Urothelium cell line (cell line): ENCODE data around the gene ALOX12B.
A peak's percentile ranks its signal among the peaks of the same experiment; 100 is the strongest.
"Not testable (repeated sequence)": the region's sequence is repeated elsewhere in the genome, so short reads cannot be mapped to it uniquely, and the experiment has no call there.

Experiments
- DNase-seq: peaks from one replicate; pipeline ENCODE4 v3.0.0; 2011; ENCODE audit warnings: low spot score, mixed read lengths
- FAIRE-seq: peaks from 2 replicates; lab custom pipeline; 2011; peaks lifted over from hg19 to GRCh38; lab: Jason Lieb, UNC

The ALOX12B gene

DNA sequence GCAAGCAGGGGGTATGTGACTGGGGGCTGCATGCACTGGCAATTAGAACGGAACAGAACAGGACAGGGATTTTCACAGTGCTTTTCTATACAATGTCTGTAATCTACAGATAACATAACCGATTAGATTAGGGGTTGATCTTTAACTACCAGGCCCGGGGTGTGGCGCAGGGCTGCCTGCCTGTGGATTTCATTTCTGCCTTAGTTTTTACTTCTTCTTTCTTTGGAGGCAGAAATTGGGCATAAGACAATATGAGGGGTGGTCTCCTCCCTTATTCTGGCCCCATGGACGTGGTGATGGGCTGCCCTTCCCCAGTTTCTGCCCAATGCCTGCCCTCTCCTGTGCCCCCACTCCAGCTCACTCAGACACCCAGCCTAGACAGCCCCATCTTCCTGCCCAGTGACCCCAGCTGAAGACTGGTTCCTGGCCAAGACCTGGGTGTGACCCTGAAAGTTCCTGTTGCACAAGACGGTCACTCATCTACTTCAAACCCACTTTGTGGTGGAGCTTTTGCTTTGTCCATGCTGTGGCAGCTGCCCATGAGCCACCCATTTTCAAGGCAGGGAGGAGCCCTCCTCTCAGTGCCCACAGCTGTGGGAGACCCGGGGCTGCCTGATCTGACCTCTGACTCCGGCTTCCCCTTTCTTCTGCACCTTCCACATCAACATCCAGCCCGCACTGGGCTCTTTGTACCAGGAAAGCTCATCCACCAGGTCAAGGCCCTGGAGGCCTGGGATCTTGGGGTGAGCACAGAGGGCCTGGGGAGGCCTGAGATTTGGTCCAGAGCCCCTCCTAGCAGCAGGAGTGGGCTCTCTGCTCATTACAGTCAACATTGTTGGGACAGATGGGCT lies 18.6 kb downstream of the ALOX12B start:
- DNase-seq (no peak), FAIRE-seq (no peak)

DNA sequence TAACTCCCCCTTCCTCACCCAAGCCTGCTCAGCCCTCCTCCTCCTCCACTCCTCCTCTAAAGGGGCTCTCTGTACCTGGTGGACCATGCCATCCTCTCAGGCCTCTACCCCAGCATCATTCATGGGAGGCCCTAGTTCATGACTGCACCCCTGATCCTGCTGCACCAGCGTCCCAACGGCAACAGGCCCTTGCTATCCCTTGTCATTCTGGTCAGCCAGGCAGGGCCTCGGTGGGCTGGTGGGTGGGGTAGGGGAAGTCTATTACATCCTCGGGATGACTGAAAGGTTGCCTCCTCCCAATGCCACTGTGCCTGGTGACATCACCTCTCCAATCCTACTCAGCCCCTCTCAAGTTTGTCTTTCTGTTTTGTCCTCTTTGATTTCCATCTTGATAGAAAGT lies 19.7 kb downstream of the ALOX12B start:
- FAIRE-seq, result no peak
- DNase-seq, result no peak

DNA sequence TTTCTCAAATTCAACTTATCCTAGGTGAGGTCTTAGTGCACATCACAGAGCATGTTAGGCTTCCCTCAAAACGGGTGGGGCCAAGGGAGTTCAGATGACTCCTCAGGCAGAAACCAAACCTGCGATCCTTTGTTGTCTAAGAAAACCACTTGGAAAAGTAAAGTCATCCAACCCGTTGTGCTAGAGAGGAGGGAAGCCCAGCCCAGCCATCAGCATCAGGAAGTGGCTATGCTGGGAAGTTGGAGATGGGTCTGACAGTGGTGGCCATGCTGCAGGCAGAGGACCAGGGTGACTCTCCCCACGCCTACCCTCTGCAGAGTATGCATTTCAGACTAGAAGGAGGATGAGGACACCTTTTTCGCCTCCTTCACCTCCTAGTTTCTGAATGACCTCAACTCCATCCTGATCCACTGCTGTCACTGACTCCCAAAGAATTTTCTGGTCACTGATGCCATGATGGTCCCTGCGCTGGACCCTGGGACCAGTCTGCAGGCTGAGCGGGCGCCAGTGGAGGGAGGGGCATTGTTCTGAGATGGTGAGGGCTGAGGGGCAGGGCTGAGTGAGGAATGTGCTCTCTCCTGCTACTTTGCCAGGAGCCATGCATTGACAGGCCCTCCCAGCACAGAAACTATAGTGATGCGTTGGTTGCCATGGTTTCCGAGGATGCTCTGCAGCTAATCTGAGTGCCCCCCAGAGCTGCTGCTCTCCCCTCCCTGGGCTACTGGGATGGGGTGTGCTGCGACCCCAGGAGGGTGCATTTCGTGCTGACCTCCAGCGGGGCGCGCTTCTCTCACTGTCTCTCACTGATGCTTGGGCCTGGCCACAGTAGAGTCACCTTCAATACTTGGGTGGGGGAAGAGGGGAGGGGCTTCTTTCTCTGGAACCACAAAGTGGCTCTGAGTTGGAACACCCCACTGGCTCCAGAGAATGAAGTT lies 20.4 kb downstream of the ALOX12B start:
- FAIRE-seq, result no peak
- no peak for DNase-seq

- FAIRE-seq (no peak), DNase-seq (no peak)
Measured at GRCh38 chr17:8064561-8065019, 22.9 kb downstream of the ALOX12B start.

DNA sequence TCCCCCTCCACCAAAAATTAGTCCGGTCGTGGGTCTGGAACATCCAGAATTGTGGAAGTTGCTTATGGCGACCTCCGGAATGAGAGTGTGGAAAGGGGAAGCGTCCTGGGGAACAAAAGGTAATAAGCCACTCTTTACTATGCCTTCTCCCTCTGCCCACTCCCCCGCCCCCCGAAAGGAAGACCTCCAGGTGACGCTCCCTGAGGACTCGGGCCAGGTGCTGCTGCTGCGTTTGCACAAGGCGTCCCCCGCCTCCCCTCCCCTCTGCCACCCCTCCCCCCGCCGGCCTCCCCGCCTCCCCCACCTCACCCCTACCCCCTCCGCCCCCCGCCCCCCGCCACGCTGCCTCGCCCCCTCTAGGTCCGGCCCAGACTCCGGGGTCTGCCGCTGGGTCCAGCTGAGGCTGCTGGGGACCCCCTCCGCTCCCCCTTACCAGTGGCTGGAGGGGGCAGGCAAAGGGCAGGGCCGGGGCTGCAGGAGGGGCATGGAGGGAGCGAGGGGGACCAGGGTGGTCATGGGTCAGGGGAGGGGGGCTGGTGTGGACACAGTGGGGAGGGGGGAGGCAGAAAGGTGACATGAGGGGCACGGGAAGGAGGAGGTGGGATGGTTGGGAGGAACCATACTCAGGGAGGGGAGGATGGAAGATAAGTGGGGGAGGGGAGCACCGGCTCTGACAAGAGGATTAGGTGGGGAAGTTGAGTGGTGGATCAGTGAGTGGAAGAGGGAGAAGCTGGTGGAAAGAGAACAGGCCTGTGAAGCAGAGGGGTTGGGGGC lies 23.6 kb downstream of the ALOX12B start:
- DNase-seq (no peak), FAIRE-seq (no peak)

DNA sequence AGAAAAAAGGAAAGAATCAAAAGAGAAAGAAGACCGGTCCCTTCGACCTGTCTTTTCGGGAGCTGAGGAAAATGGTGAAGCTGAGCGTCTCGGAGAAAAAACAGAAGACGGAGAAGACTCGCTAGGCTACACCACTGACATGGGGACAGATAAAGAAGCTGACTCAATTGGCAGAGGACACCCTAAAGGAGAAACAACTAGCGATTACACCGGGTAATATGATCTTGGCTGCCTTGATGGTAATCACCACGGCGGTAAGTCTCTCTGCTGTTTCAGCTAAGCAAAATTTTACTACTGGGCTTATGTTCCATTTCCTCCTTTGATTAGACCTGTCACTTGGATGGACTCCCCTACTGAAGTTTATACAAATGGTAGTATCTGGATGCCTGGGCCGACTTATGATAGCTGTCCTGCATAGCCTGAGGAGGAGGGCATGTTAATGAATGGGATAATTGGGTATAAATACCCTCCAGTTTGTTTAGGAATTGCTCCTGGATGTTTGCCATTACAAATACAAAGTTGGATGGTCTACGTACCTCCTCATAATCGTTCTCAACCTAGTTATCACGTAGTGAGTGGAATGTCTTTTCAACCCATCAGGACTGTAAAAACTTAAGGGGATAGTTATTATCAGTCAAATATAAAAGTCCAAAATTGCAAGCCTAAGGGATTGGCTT lies 24.6 kb downstream of the ALOX12B start:
- DNase-seq (no peak), FAIRE-seq (no peak)

DNA sequence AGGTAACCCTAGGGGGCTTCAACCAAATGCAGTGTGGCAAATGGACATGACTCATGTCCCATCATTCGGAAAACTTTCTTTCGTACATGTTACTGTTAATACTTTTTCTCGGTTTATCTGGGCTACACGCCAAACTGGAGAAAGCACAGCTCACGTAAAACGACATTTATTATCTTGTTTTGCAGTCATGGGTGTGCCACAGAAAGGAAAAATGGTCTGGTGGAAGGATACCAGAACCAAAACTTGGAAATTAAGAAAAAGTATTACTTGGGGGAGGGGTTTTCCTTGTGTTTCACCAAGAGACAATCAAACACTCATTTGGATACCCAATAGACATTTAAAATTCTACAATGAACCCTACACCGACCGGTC lies 25.1 kb downstream of the ALOX12B start:
- no peak for FAIRE-seq
- DNase-seq, result no peak

GRCh38 chr17:8061851-8062250 lies 25.7 kb downstream of the ALOX12B start:
- FAIRE-seq, DNase-seq: not testable (repeated sequence)

- FAIRE-seq, result no peak
- DNase-seq, result peak; percentile 62
Measured at GRCh38 chr17:8060274-8060673, 27.2 kb downstream of the ALOX12B start.

DNA sequence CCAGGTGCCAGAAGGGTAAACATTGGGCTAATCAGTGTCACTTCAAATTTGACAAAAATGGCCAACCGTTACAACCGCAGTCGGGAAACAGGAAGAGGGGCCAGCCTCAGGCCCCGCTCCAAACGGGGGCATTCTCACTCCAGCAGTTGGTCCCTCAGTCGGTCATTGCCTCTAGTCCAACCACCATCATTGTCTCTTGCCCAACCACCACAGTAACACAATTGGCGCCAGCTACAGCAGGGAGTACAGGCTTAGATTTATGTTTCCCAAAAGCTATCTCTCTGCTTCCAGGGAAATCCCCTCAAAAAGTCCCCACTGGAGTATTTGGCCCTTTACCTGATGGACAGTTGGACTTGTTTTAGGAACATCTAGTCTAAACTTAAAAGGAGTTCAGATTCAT lies 28.4 kb downstream of the ALOX12B start:
- FAIRE-seq, result no peak

GRCh38 chr17:8057691-8058114 lies 29.8 kb downstream of the ALOX12B start:
- FAIRE-seq (peak; percentile 30), DNase-seq (peak; percentile 73)

More for the DNA sequence above, 28.4 kb downstream of the ALOX12B start:
- DNase-seq, result no peak

DNA sequence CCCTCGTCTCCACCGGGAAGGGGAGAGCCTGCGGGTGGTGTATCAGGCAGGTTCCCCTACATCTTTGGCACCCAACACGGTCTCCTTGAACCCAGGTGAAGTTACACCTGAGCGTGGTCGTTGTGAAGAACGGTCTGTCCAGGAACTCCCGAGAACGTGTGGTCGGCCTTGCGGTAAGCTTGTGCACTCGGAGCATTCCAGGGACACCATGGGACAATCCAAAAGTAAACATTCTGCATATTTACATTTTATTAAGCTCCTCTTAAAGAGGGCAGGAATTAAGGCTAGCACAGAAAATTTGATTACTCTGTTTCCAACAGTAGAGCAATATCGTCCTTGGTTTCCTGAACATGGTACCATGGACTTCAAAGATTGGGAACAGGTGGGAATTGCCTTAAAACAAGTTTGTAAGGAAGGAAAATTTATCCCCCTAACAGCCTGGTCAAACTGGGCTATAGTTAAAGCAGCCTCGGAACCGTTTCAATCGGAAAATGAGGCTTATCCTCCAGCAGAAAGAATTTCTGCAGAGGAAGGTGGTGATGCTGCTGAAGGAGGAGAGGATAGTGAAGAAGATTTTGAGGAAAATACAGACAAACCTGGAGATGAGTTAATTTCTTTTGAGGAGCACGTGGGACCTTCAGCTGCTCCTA lies 30.4 kb downstream of the ALOX12B start:
- no peak for DNase-seq
- FAIRE-seq, result no peak

GRCh38 chr17:8056232-8056975 lies 31.1 kb downstream of the ALOX12B start:
- DNase-seq (no peak), FAIRE-seq (no peak)

GRCh38 chr17:8055851-8056231 lies 31.7 kb downstream of the ALOX12B start:
- DNase-seq (no peak), FAIRE-seq (no peak)

GRCh38 chr17:8053600-8053999 lies 33.9 kb downstream of the ALOX12B start:
- DNase-seq (no peak), FAIRE-seq (no peak)

- FAIRE-seq (no peak), DNase-seq (no peak)
Measured at GRCh38 chr17:8052256-8053252, 35.0 kb downstream of the ALOX12B start.

- no peak for DNase-seq
- no peak for FAIRE-seq
Measured at GRCh38 chr17:8051831-8052230, 35.7 kb downstream of the ALOX12B start.

DNA sequence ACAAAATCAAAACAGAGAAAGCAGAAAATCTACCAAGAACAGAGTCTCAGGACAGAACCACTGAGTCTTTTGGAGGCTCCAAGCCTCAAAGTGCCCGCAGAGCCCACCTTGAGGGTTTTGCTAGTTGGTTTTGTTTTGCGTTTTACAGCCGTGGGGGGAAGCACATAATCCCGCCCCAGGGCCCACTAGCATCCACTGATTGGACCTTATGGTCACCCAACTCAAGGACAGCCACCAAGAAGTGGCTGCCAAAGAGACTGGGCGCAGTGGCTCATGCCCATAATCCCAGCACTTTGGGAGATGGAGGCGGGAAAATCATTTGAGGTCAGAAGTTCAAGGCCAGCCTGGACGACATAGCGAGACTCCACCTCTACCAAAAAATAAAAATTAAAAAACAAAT lies 38.8 kb downstream of the ALOX12B start:
- FAIRE-seq (no peak), DNase-seq (no peak)
